MM.1S (cell line): Measurements from ENCODE around the gene NRG3.

Source experiments
- EZH2 ChIP-seq: fragments of 300-600 bp; sonication (generic); optimal IDR thresholded peaks from 2 replicates; pipeline ENCODE3; 2017; ENCODE audit warnings: low read depth, mild to moderate bottlenecking, antibody characterized with exemption, low read length, mixed read lengths
- EZH2phosphoT487 ChIP-seq: fragments of 300-600 bp; sonication (generic); IDR thresholded peaks from 2 replicates; pipeline ENCODE4 v1.6.1; 2018; ENCODE audit warnings: antibody characterized with exemption, low read length
- TF ChIP-seq, protein P1 (sequence below): fragments of 300-600 bp; sonication (generic); IDR thresholded peaks from 2 replicates; pipeline ENCODE4 v1.5.1; 2016; ENCODE audit warnings: antibody characterized with exemption, low read length, mixed read lengths

DNA sequence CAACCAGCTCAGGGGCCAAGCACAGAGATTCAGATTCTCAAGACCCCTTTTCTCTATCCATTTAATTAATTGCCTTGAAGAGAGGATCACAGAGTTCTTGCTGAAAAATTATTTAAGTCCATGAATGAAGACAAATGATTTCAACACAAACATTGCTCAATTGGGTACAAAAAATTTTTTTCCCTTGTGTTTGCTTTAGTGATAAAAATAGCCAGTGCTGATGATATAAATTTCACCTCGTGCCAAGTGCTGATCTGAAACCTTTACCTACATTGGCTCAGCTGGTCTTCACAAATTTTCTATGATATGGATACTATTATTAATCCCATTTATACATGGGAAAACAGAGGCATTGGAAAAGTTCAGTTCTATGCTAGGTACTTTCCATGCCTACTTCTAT, 377.1 kb downstream of the NRG3 start:
- no peak for TF ChIP-seq EZH2
- TF ChIP-seq, protein P1, sequence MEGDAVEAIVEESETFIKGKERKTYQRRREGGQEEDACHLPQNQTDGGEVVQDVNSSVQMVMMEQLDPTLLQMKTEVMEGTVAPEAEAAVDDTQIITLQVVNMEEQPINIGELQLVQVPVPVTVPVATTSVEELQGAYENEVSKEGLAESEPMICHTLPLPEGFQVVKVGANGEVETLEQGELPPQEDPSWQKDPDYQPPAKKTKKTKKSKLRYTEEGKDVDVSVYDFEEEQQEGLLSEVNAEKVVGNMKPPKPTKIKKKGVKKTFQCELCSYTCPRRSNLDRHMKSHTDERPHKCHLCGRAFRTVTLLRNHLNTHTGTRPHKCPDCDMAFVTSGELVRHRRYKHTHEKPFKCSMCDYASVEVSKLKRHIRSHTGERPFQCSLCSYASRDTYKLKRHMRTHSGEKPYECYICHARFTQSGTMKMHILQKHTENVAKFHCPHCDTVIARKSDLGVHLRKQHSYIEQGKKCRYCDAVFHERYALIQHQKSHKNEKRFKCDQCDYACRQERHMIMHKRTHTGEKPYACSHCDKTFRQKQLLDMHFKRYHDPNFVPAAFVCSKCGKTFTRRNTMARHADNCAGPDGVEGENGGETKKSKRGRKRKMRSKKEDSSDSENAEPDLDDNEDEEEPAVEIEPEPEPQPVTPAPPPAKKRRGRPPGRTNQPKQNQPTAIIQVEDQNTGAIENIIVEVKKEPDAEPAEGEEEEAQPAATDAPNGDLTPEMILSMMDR: no peak
- TF ChIP-seq EZH2phosphoT487: no peak
